HAP-1 (cell line): ENCODE data around the gene USB1.

Experiments used
- DNase-seq, 2 experiments: peaks; one replicate each; pipeline ENCODE4 v3.0.0-alpha.2; 2016 to 2020; ENCODE audit warnings: low spot score in 2 of 2
- H3K27me3 ChIP-seq: fragments of 250-450 bp; sonication (Bioruptor Pico); 2 replicates; pipeline ENCODE4 v1.5.1; 2020; ENCODE audit warnings: low read depth, mild to moderate bottlenecking, moderate library complexity
- H3K36me3 ChIP-seq: fragments of 250-450 bp; sonication (Bioruptor Pico); replicated peaks from 2 replicates; pipeline ENCODE4 v1.5.1; 2020; ENCODE audit warnings: mild to moderate bottlenecking
- H3K4me1 ChIP-seq: fragments of 250-450 bp; sonication (Bioruptor Pico); 2 replicates; pipeline ENCODE4 v1.5.1; 2020; ENCODE audit warnings: mild to moderate bottlenecking
- H3K4me3 ChIP-seq: fragments of 250-450 bp; sonication (Bioruptor Pico); 2 replicates; pipeline ENCODE4 v1.5.1; 2020; ENCODE audit warnings: mild to moderate bottlenecking, moderate library complexity
- H3K9me3 ChIP-seq: fragments of 250-450 bp; sonication (Bioruptor Pico); 2 replicates; pipeline ENCODE4 v1.5.1; 2020; ENCODE audit warnings: mild to moderate bottlenecking, moderate library complexity
- in situ Hi-C: fragments of 300-500 bp; cut with MboI; formaldehyde crosslinking; loops from 3 replicates; pipeline ENCODE4 v1.14.3; 2020; ENCODE audit warnings: low sequenced_read_pairs, inconsistent platforms, mixed read lengths

Gene USB1

GRCh38 chr16:58031016-58031800 lies 30.0 kb downstream of the USB1 start:
- H3K9me3 ChIP-seq: no peaks in the 10 kb centered on the region
- DNase-seq: no peak
- in situ Hi-C loops: no loop called here
- H3K36me3 ChIP-seq: no peaks in the 10 kb centered on the region
- H3K4me3 ChIP-seq: no peak overlapping the region
- no peaks in the 10 kb centered on the region for H3K4me1 ChIP-seq
- no peaks in the 10 kb centered on the region for H3K27me3 ChIP-seq

GRCh38 chr16:58032710-58033293 lies 31.6 kb downstream of the USB1 start:
- Histone ChIP-seq H3K27me3 (no peaks in the 10 kb centered on the region), H3K4me3 (no peak overlapping the region), H3K36me3 (no peaks in the 10 kb centered on the region), H3K9me3 (no peaks in the 10 kb centered on the region), H3K4me1 (no peaks in the 10 kb centered on the region)
- in situ Hi-C loops: no loop called here
- no peak for DNase-seq

GRCh38 chr16:58034128-58034685 lies 33.0 kb downstream of the USB1 start:
- H3K4me3 ChIP-seq: no peak overlapping the region
- no peaks in the 10 kb centered on the region for H3K9me3 ChIP-seq
- H3K36me3 ChIP-seq: no peaks in the 10 kb centered on the region
- H3K27me3 ChIP-seq: no peaks in the 10 kb centered on the region
- in situ Hi-C loops: no loop called here
- DNase-seq: no peak
- no peaks in the 10 kb centered on the region for H3K4me1 ChIP-seq

- Histone ChIP-seq H3K27me3 (no peaks in the 10 kb centered on the region), H3K4me3 (no peak overlapping the region), H3K4me1 (no peaks in the 10 kb centered on the region), H3K9me3 (no peaks in the 10 kb centered on the region), H3K36me3 (no peaks in the 10 kb centered on the region)
- in situ Hi-C loops: no loop called here
- no peak for DNase-seq
These were observed 33.6 kb downstream of the USB1 start for GRCh38 chr16:58034774-58035173.

- in situ Hi-C loops: no loop called here
- no peaks in the 10 kb centered on the region for H3K4me1 ChIP-seq
- no peaks in the 10 kb centered on the region for H3K36me3 ChIP-seq
- no peak for DNase-seq
- no peak overlapping the region for H3K4me3 ChIP-seq
- no peaks in the 10 kb centered on the region for H3K27me3 ChIP-seq
- H3K9me3 ChIP-seq: no peaks in the 10 kb centered on the region
These were observed 34.4 kb downstream of the USB1 start for GRCh38 chr16:58035356-58036170.

GRCh38 chr16:58036943-58037342 lies 35.7 kb downstream of the USB1 start:
- no peaks in the 10 kb centered on the region for H3K4me1 ChIP-seq
- H3K27me3 ChIP-seq: no peaks in the 10 kb centered on the region
- no peak for DNase-seq
- H3K9me3 ChIP-seq: no peaks in the 10 kb centered on the region
- in situ Hi-C loops: no loop called here
- H3K4me3 ChIP-seq: no peak overlapping the region
- H3K36me3 ChIP-seq: no peaks in the 10 kb centered on the region

GRCh38 chr16:58037365-58038057 lies 36.3 kb downstream of the USB1 start:
- DNase-seq: no peak
- no peak overlapping the region for H3K4me3 ChIP-seq
- no peaks in the 10 kb centered on the region for H3K4me1 ChIP-seq
- H3K36me3 ChIP-seq: no peaks in the 10 kb centered on the region
- H3K27me3 ChIP-seq: no peaks in the 10 kb centered on the region
- in situ Hi-C loops: no loop called here
- H3K9me3 ChIP-seq: no peaks in the 10 kb centered on the region

GRCh38 chr16:58038219-58038641 lies 37.0 kb downstream of the USB1 start:
- in situ Hi-C loops: no loop called here
- H3K36me3 ChIP-seq: no peaks in the 10 kb centered on the region
- DNase-seq: no peak

GRCh38 chr16:58039829-58040495 lies 38.8 kb downstream of the USB1 start:
- Histone ChIP-seq H3K9me3 (no peaks in the 10 kb centered on the region), H3K27me3 (no peaks in the 10 kb centered on the region), H3K36me3 (no peaks in the 10 kb centered on the region), H3K4me3 (no peak overlapping the region), H3K4me1 (no peaks in the 10 kb centered on the region)
- in situ Hi-C loops: no loop called here
- DNase-seq: no peak

More at GRCh38 chr16:58038219-58038641, 37.0 kb downstream of the USB1 start:
- H3K4me3 ChIP-seq: no peak overlapping the region
- no peaks in the 10 kb centered on the region for H3K4me1 ChIP-seq
- no peaks in the 10 kb centered on the region for H3K27me3 ChIP-seq
- no peaks in the 10 kb centered on the region for H3K9me3 ChIP-seq

- Histone ChIP-seq H3K27me3 (no peaks in the 10 kb centered on the region), H3K9me3 (no peaks in the 10 kb centered on the region), H3K4me1 (no peaks in the 10 kb centered on the region), H3K36me3 (no peaks in the 10 kb centered on the region), H3K4me3 (no peak overlapping the region)
- no peak for DNase-seq
- in situ Hi-C loops: no loop called here
These were observed 39.3 kb downstream of the USB1 start for GRCh38 chr16:58040496-58040846.

- no peaks in the 10 kb centered on the region for H3K9me3 ChIP-seq
- no peaks in the 10 kb centered on the region for H3K4me1 ChIP-seq
- in situ Hi-C loops: no loop called here
- H3K27me3 ChIP-seq: no peaks in the 10 kb centered on the region
- no peaks in the 10 kb centered on the region for H3K36me3 ChIP-seq
- no peak overlapping the region for H3K4me3 ChIP-seq
- no peak for DNase-seq
These were observed 39.9 kb downstream of the USB1 start for GRCh38 chr16:58040945-58041627.

- in situ Hi-C loops: no loop called here
- Histone ChIP-seq H3K36me3 (no peaks in the 10 kb centered on the region), H3K9me3 (no peaks in the 10 kb centered on the region), H3K4me3 (no peak overlapping the region), H3K4me1 (no peaks in the 10 kb centered on the region), H3K27me3 (no peaks in the 10 kb centered on the region)
- no peak for DNase-seq
These were observed 40.4 kb downstream of the USB1 start for GRCh38 chr16:58041628-58041955.
